GM21390 (cell line): ENCODE results near the gene FANCI.

ENCODE experiments used
- ATAC-seq: cut with Tn5 transposase; IDR thresholded peaks from one replicate; pipeline ENCODE4 v1.9.1; 2021; ENCODE audit not compliant: unreplicated experiment

Gene FANCI

GRCh38 chr15:89303986-89304385 is 60.2 kb downstream of the FANCI start:
- no peak for ATAC-seq

GRCh38 chr15:89305395-89305794 is 61.6 kb downstream of the FANCI start:
- no peak for ATAC-seq

GRCh38 chr15:89307046-89307587 is 63.3 kb downstream of the FANCI start:
- no peak for ATAC-seq

- no peak for ATAC-seq
Measured at GRCh38 chr15:89307791-89308190, 64.0 kb downstream of the FANCI start.

GRCh38 chr15:89308236-89308635 is 64.5 kb downstream of the FANCI start:
- no peak for ATAC-seq

- no peak for ATAC-seq
Measured at GRCh38 chr15:89309993-89310392, 66.2 kb downstream of the FANCI start.

- no peak for ATAC-seq
Measured at GRCh38 chr15:89315375-89315929, 71.7 kb downstream of the FANCI start.

GRCh38 chr15:89316504-89316903 is 72.7 kb downstream of the FANCI start:
- no peak for ATAC-seq

GRCh38 chr15:89317186-89317720 is 73.5 kb downstream of the FANCI start:
- ATAC-seq, result no peak

GRCh38 chr15:89319678-89320077 is 75.9 kb downstream of the FANCI start:
- ATAC-seq, result no peak

GRCh38 chr15:89320200-89320599 is 76.4 kb downstream of the FANCI start:
- ATAC-seq, result no peak

- ATAC-seq, result no peak
Measured at GRCh38 chr15:89321521-89322410, 78.0 kb downstream of the FANCI start.

GRCh38 chr15:89322822-89323221 is 79.0 kb downstream of the FANCI start:
- no peak for ATAC-seq

GRCh38 chr15:89323825-89324224 is 80.0 kb downstream of the FANCI start:
- ATAC-seq, result no peak

- ATAC-seq, result no peak
Measured at GRCh38 chr15:89325039-89325803, 81.4 kb downstream of the FANCI start.

GRCh38 chr15:89326316-89326715 is 82.5 kb downstream of the FANCI start:
- ATAC-seq, result no peak

GRCh38 chr15:89327113-89327512 is 83.3 kb downstream of the FANCI start:
- ATAC-seq, result no peak

GRCh38 chr15:89328398-89329254 is 84.8 kb downstream of the FANCI start:
- ATAC-seq, result no peak

GRCh38 chr15:89329329-89330084 is 85.7 kb downstream of the FANCI start:
- no peak for ATAC-seq

- ATAC-seq, result no peak
Measured at GRCh38 chr15:89330119-89330518, 86.3 kb downstream of the FANCI start.
